Measurements from ENCODE around the gene PLBD2. TPM values are rescaled to one million over a fixed set of nuclear protein-coding genes. Genes with fewer than 3 reads are reported as not detected.
A peak's percentile ranks its signal among the peaks of the same experiment; 100 is the strongest.

Gene PLBD2
- total and polyA plus RNA-seq, 9 of the 15 experiments (the other 6 are each of a cell fraction or from before 2014, with no cell fraction given), result 2.4 to 37.4 (median 6.0) TPM

- TF ChIP-seq, protein P1, sequence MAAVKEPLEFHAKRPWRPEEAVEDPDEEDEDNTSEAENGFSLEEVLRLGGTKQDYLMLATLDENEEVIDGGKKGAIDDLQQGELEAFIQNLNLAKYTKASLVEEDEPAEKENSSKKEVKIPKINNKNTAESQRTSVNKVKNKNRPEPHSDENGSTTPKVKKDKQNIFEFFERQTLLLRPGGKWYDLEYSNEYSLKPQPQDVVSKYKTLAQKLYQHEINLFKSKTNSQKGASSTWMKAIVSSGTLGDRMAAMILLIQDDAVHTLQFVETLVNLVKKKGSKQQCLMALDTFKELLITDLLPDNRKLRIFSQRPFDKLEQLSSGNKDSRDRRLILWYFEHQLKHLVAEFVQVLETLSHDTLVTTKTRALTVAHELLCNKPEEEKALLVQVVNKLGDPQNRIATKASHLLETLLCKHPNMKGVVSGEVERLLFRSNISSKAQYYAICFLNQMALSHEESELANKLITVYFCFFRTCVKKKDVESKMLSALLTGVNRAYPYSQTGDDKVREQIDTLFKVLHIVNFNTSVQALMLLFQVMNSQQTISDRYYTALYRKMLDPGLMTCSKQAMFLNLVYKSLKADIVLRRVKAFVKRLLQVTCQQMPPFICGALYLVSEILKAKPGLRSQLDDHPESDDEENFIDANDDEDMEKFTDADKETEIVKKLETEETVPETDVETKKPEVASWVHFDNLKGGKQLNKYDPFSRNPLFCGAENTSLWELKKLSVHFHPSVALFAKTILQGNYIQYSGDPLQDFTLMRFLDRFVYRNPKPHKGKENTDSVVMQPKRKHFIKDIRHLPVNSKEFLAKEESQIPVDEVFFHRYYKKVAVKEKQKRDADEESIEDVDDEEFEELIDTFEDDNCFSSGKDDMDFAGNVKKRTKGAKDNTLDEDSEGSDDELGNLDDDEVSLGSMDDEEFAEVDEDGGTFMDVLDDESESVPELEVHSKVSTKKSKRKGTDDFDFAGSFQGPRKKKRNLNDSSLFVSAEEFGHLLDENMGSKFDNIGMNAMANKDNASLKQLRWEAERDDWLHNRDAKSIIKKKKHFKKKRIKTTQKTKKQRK (IDR thresholded peaks at IDR 0.05; ENCODE audit: borderline replicate concordance, low read depth, low read length), result no peak
- TF ChIP-seq ZNF347 (CRISPR knock-in tag; IDR thresholded peaks at IDR 0.05; ENCODE audit: low read depth) (no peak), KAT8 (IDR thresholded peaks at IDR 0.05; ENCODE audit: low read depth) (no peak)
Measured at GRCh38 chr12:113386866-113387566, 28.6 kb downstream of the PLBD2 start (continued).

GRCh38 chr12:113387631-113388030 is 29.2 kb downstream of the PLBD2 start:
- H3K4me2 ChIP-seq (ENCODE audit: insufficient read depth, low read length), result no peak overlapping the region
- peaks cover 0 to 3% of the 10 kb centered on the region in 2 experiments; a peak in 1 of 5 replicates for H3K4me1 ChIP-seq (replicated peaks in 1 of 2; ENCODE audit: control insufficient read depth in 2 of 2, insufficient read depth in 2 of 2, low read length in 2 of 2)
- ChIA-PET CTCF (ENCODE audit: low intra/inter-chr PET ratio) (no interaction called here), POLR2A (no interaction called here)
- no peak overlapping the region for H2AFZ ChIP-seq (ENCODE audit: low read depth, low read length)
- no peaks in the 10 kb centered on the region for H3K79me2 ChIP-seq (ENCODE audit: control insufficient read depth, insufficient read depth, low read length)
- H3K27me3 ChIP-seq (ENCODE audit: control insufficient read depth in 2 of 2, insufficient read depth in 2 of 2, low read length in 2 of 2), result no peaks in the 10 kb centered on the region
- in situ Hi-C loops (cut with MboI), result no loop called here
- ATAC-seq (no peak), DNase-seq (ENCODE audit: extremely low read depth in 1 of 4, low spot score in 3 of 4) (no peak), FAIRE-seq (no peak)
- H3K27ac ChIP-seq (ENCODE audit: extremely low read depth, low read depth, low read length), result no peak overlapping the region
- 0 out of 4 replicates have a peak overlapping the region, but pooled peaks of 1 of the 2 experiments have one; percentile 33 for H3K9ac ChIP-seq (ENCODE audit: insufficient read depth in 1 of 2, low read depth in 2 of 2, low read length in 2 of 2)
- H3K4me3 ChIP-seq, result no peak overlapping the region
- H4K20me1 ChIP-seq (replicated peaks; ENCODE audit: control insufficient read depth, insufficient read depth, low read length), result no peaks in the 10 kb centered on the region
- no peaks in the 10 kb centered on the region for H3K9me1 ChIP-seq (ENCODE audit: control insufficient read depth, insufficient read depth, low read length)
- no peaks in the 10 kb centered on the region for H3K9me3 ChIP-seq (replicated peaks; ENCODE audit: control insufficient read depth, insufficient read depth, low read depth, low read length)
- WGBS (ENCODE audit: insufficient coverage, low coverage, missing lambda C conversion rate), result 93% methylated on average over 8 of the region's 11 CpGs
- H3K36me3 ChIP-seq (ENCODE audit: control insufficient read depth, insufficient read depth, low read length), result peaks cover 50% of the 10 kb centered on the region; the same call in 2 of the 3 replicates
- intact Hi-C loops (cut with micrococcal nuclease), result no loop called here
- no TSS peak for BruUV-seq (replicated peaks)
- TF ChIP-seq SOX6 (IDR thresholded peaks at IDR 0.05), result no peak
- no peak for TF ChIP-seq DIDO1 (tag; IDR thresholded peaks at IDR 0.05; ENCODE audit: low read depth)
- no peak for TF ChIP-seq ZNF143 (CRISPR knock-in tag; IDR thresholded peaks at IDR 0.05)
- no peak for TF ChIP-seq NFRKB (IDR thresholded peaks at IDR 0.05; ENCODE audit: low read depth)
- no peak for TF ChIP-seq NBN (IDR thresholded peaks at IDR 0.05; ENCODE audit: low read depth)
- no peak for TF ChIP-seq SMAD2 (IDR thresholded peaks at IDR 0.05; ENCODE audit: low read depth, low read length)
- TF ChIP-seq TFAP4 (CRISPR knock-in tag; IDR thresholded peaks at IDR 0.05; ENCODE audit: borderline replicate concordance), result no peak
- no peak for TF ChIP-seq NCOA2 (IDR thresholded peaks at IDR 0.05; ENCODE audit: partially characterized antibody in 2 of 2)
- TF ChIP-seq NR2C1 (IDR thresholded peaks at IDR 0.05), result no peak
- TF ChIP-seq NR2C1 (tag; IDR thresholded peaks at IDR 0.05), result no peak
- no peak for TF ChIP-seq CHD2 (IDR thresholded peaks at IDR 0.05; ENCODE audit: low read depth, low read length)
- no peak for TF ChIP-seq HINFP (tag; conservative IDR thresholded peaks at IDR 0.05; ENCODE audit: low read depth)
- no peak for TF ChIP-seq ZNF311 (CRISPR knock-in tag; IDR thresholded peaks at IDR 0.05)
- no peak for TF ChIP-seq BRD4 (IDR thresholded peaks at IDR 0.05)
- no peak for TF ChIP-seq HLTF (IDR thresholded peaks at IDR 0.05)

All from K562 (cell line).